HEK293 (cell line): ENCODE measurements around the gene ZNF681.

Source experiments
- CTCF ChIA-PET: fragments of 350-600 bp; formaldehyde crosslinking; extraction: SDS; loops from one replicate; lab custom pipeline; 2021; ENCODE audit warnings: antibody characterized with exemption; lab: Yijun Ruan, JAX
- POLR2A ChIA-PET: fragments of 300-600 bp; formaldehyde crosslinking; extraction: SDS; loops from one replicate; lab custom pipeline; 2020; ENCODE audit warnings: antibody characterized with exemption, inconsistent platforms; lab: Yijun Ruan, JAX
- H3K27ac ChIP-seq: fragments of 200-500 bp; sonication (Bioruptor generic); 2 replicates; pipeline ENCODE4 v1.5.1; 2014; ENCODE audit warnings: low read depth, low read length, control low read depth, inconsistent platforms; ENCODE audit errors: extremely low read depth
- H3K36me3 ChIP-seq, 2 experiments: fragments of 200-500 bp in 1 of 2; sonication (Bioruptor generic) in 1 of 2; 1 replicate in 1 of 2; 2 replicates in 1 of 2; pipeline ENCODE4 v1.5.1; 2014 to 2017; ENCODE audit warnings: inconsistent platforms in 2 of 2, low read length in 2 of 2; ENCODE audit not compliant: control insufficient read depth in 2 of 2, insufficient read depth in 1 of 2
- H3K4me1 ChIP-seq: fragments of 200-500 bp; sonication (Bioruptor generic); 2 replicates; pipeline ENCODE4 v1.5.1; 2014; ENCODE audit warnings: mild to moderate bottlenecking, low read length, inconsistent platforms; ENCODE audit not compliant: control insufficient read depth, insufficient read depth
- H3K4me3 ChIP-seq: 2 replicates; pipeline ENCODE4 v1.5.1; 2011; ENCODE audit warnings: low read depth, mild to moderate bottlenecking, control low read depth, low read length, moderate library complexity
- H3K9me3 ChIP-seq: fragments of 200-500 bp; sonication (Bioruptor generic); 2 replicates; pipeline ENCODE4 v1.5.1; 2014; ENCODE audit warnings: low read depth, low read length, inconsistent platforms; ENCODE audit not compliant: control insufficient read depth, insufficient read depth
- HOXA7 ChIP-seq: sonication (generic); formaldehyde crosslinking; IDR thresholded peaks from 2 replicates; pipeline ENCODE4 v1.8.1; 2022; ENCODE audit warnings: missing genetic modification reagents, borderline replicate concordance
- MEIS1 ChIP-seq: sonication (generic); formaldehyde crosslinking; IDR thresholded peaks from 2 replicates; pipeline ENCODE4 v1.8.1; 2022; ENCODE audit warnings: missing genetic modification reagents, mild to moderate bottlenecking, borderline replicate concordance
- PRDM1 ChIP-seq: fragments of 450-650 bp; formaldehyde crosslinking; IDR thresholded peaks from 2 replicates; pipeline ENCODE4; 2016; ENCODE audit warnings: missing biosample characterization, missing genetic modification characterization
- RBAK ChIP-seq: fragments of 450-650 bp; formaldehyde crosslinking; IDR thresholded peaks from 2 replicates; pipeline ENCODE4 v1.5.1; 2016; ENCODE audit warnings: missing biosample characterization, missing genetic modification characterization
- SCRT1 ChIP-seq: fragments of 450-650 bp; formaldehyde crosslinking; IDR thresholded peaks from 2 replicates; pipeline ENCODE4 v1.5.1; 2016; ENCODE audit warnings: missing biosample characterization, missing genetic modification characterization, borderline replicate concordance
- ZBTB21 ChIP-seq: fragments of 450-650 bp; formaldehyde crosslinking; IDR thresholded peaks from 2 replicates; pipeline ENCODE4 v1.5.1; 2017; ENCODE audit warnings: missing biosample characterization, missing genetic modification characterization
- ZNF112 ChIP-seq: fragments of 450-650 bp; formaldehyde crosslinking; IDR thresholded peaks from 2 replicates; pipeline ENCODE4 v1.5.0; 2017; ENCODE audit warnings: missing biosample characterization, missing genetic modification characterization
- ZNF114 ChIP-seq: fragments of 450-650 bp; formaldehyde crosslinking; IDR thresholded peaks from 2 replicates; pipeline ENCODE4 v1.5.0; 2017; ENCODE audit warnings: missing biosample characterization, missing genetic modification characterization
- ZNF121 ChIP-seq: fragments of 450-650 bp; formaldehyde crosslinking; IDR thresholded peaks from 2 replicates; pipeline ENCODE4 v1.5.1; 2016; ENCODE audit warnings: missing biosample characterization, missing genetic modification characterization
- ZNF133 ChIP-seq: fragments of 450-650 bp; formaldehyde crosslinking; IDR thresholded peaks from 2 replicates; pipeline ENCODE4 v1.5.1; 2016; ENCODE audit warnings: missing biosample characterization, missing genetic modification characterization
- ZNF155 ChIP-seq: fragments of 450-650 bp; formaldehyde crosslinking; IDR thresholded peaks from 2 replicates; pipeline ENCODE4 v1.5.1; 2016; ENCODE audit warnings: missing biosample characterization, missing genetic modification characterization
- ZNF157 ChIP-seq: fragments of 450-650 bp; formaldehyde crosslinking; IDR thresholded peaks from 2 replicates; pipeline ENCODE4 v1.5.1; 2016; ENCODE audit warnings: missing biosample characterization, missing genetic modification characterization
- ZNF311 ChIP-seq: fragments of 450-650 bp; formaldehyde crosslinking; IDR thresholded peaks from 2 replicates; pipeline ENCODE4 v1.5.1; 2017; ENCODE audit warnings: missing biosample characterization, missing genetic modification characterization, borderline replicate concordance
- ZNF354C ChIP-seq: fragments of 450-650 bp; formaldehyde crosslinking; IDR thresholded peaks from 2 replicates; pipeline ENCODE4 v1.5.1; 2016; ENCODE audit warnings: missing biosample characterization, missing genetic modification characterization, low read depth, borderline replicate concordance
- ZNF473 ChIP-seq: fragments of 450-650 bp; formaldehyde crosslinking; IDR thresholded peaks from 2 replicates; pipeline ENCODE4 v1.5.1; 2017; ENCODE audit warnings: missing biosample characterization, missing genetic modification characterization
- ZNF48 ChIP-seq: fragments of 450-650 bp; formaldehyde crosslinking; IDR thresholded peaks from 2 replicates; pipeline ENCODE4 v1.5.1; 2016; ENCODE audit warnings: missing biosample characterization, missing genetic modification characterization
- ZNF670 ChIP-seq: fragments of 450-650 bp; formaldehyde crosslinking; IDR thresholded peaks from 2 replicates; pipeline ENCODE4 v1.5.1; 2016; ENCODE audit warnings: missing biosample characterization, missing genetic modification characterization, low read depth
- ZNF76 ChIP-seq: fragments of 450-650 bp; formaldehyde crosslinking; IDR thresholded peaks from 2 replicates; pipeline ENCODE4; 2016; ENCODE audit warnings: low read depth, missing biosample characterization, missing genetic modification characterization, borderline replicate concordance
- ZNF830 ChIP-seq: fragments of 450-650 bp; IDR thresholded peaks from 2 replicates; pipeline ENCODE4 v1.5.0; 2018; ENCODE audit warnings: missing biosample characterization, missing genetic modification characterization, low read depth, mild to moderate bottlenecking, moderate library complexity
- ZNF843 ChIP-seq: fragments of 450-650 bp; formaldehyde crosslinking; IDR thresholded peaks from 2 replicates; pipeline ENCODE4 v1.5.1; 2016; ENCODE audit warnings: missing biosample characterization, missing genetic modification characterization
- ZSCAN23 ChIP-seq: fragments of 450-650 bp; formaldehyde crosslinking; IDR thresholded peaks from 2 replicates; pipeline ENCODE4 v1.5.1; 2016; ENCODE audit warnings: missing biosample characterization, missing genetic modification characterization
- TF ChIP-seq, protein P1 (sequence below): fragments of 450-650 bp; formaldehyde crosslinking; IDR thresholded peaks from 2 replicates; pipeline ENCODE4 v1.5.1; 2016; ENCODE audit warnings: missing biosample characterization, missing genetic modification characterization

The ZNF681 gene

DNA sequence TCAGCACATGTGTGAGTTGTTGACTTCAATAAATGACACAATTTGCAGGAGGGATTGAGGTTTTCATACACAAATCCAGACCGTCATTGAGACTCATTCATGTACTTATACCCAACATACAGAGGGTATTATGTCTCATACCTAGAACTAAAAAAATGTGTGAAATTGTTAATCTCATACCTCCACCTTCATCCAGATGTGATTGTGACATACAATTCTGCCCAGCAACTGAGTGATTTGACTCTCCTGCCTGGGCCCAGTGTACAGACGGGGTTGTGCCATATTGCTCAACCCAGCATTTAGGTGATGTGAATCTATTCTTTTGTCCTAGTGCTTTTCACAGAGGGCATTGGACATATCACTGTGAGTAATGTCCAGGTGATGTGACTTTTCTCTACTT, 12.6 kb upstream of the ZNF681 start:
- no peaks in the 10 kb centered on the region for H3K9me3 ChIP-seq

DNA sequence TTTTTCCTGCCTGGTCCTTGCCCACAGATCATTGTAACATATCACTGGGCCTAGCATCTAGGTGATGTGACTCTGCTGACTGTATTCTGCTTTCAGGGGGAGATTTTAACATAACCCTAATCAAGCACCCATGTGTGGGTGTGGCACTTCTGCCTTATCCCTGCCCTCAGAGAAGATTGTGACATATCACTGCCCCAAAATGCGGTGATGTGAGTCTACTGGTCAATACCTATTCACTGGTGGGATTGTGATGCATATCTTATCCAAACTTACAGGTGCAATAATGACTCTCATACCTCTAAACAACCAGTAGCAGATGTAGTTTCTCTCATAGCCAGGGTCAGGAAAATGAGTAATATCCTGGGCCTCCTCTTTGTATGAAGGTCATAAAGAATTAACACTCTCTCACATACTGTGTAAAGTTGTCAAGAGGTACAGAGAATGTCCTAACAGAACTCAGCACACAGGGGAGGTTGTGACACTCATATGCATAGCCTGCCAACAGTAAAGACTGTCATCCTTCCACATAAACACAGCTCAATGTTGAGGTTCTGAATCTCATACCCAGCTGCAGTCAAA, 12.1 kb upstream of the ZNF681 start:
- Histone ChIP-seq H3K4me3 (no peak overlapping the region), H3K27ac (no peak overlapping the region), H3K4me1 (no peaks in the 10 kb centered on the region), H3K9me3 (no peaks in the 10 kb centered on the region), H3K36me3 (no peaks in the 10 kb centered on the region)
- ChIA-PET CTCF (no interaction called here), POLR2A (no interaction called here)
- TF ChIP-seq ZNF354C (tag by site-specific recombination) (no peak), ZNF830 (tag by site-specific recombination) (no peak), ZNF76 (no peak), MEIS1 (no peak), ZSCAN23 (tag by site-specific recombination) (no peak), ZNF670 (tag by site-specific recombination) (no peak), ZNF48 (tag by site-specific recombination) (no peak), ZNF114 (tag by site-specific recombination) (no peak), ZNF155 (no peak), ZNF112 (tag by site-specific recombination) (no peak), HOXA7 (CRISPR knock-in tag) (no peak)
- TF ChIP-seq, protein P1, sequence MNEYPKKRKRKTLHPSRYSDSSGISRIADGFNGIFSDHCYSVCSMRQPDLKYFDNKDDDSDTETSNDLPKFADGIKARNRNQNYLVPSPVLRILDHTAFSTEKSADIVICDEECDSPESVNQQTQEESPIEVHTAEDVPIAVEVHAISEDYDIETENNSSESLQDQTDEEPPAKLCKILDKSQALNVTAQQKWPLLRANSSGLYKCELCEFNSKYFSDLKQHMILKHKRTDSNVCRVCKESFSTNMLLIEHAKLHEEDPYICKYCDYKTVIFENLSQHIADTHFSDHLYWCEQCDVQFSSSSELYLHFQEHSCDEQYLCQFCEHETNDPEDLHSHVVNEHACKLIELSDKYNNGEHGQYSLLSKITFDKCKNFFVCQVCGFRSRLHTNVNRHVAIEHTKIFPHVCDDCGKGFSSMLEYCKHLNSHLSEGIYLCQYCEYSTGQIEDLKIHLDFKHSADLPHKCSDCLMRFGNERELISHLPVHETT (tag by site-specific recombination), result no peak

More for the DNA sequence above, 12.6 kb upstream of the ZNF681 start:
- Histone ChIP-seq H3K36me3 (no peaks in the 10 kb centered on the region), H3K27ac (no peak overlapping the region), H3K4me3 (no peak overlapping the region), H3K4me1 (no peaks in the 10 kb centered on the region)
- ChIA-PET CTCF (no interaction called here), POLR2A (no interaction called here)
- no peak for TF ChIP-seq ZNF843 (tag by site-specific recombination)
- TF ChIP-seq ZNF133 (tag by site-specific recombination), result no peak
- TF ChIP-seq ZNF473 (tag by site-specific recombination), result no peak
- TF ChIP-seq ZNF121, result no peak
- no peak for TF ChIP-seq ZNF76
- no peak for TF ChIP-seq ZNF157 (tag by site-specific recombination)
- no peak for TF ChIP-seq ZNF155
- no peak for TF ChIP-seq ZBTB21 (tag by site-specific recombination)
- TF ChIP-seq PRDM1 (tag by site-specific recombination), result no peak
- TF ChIP-seq RBAK (tag by site-specific recombination), result no peak
- TF ChIP-seq SCRT1, result no peak
- no peak for TF ChIP-seq ZNF311 (tag by site-specific recombination)
- TF ChIP-seq, protein P1 (tag by site-specific recombination), result no peak
